Measurements from ENCODE around the gene DYNLT1. TPM values are rescaled to one million over a fixed set of nuclear protein-coding genes. Genes with fewer than 3 reads are reported as not detected.

The DYNLT1 gene
- total and polyA plus RNA-seq, 2 of the 4 experiments (the other 2 are of a cell fraction), result 235 to 349 TPM

GRCh38 chr6:158684745-158685324, 40.3 kb upstream of the DYNLT1 start:
- Histone ChIP-seq H3K23ac (ENCODE audit: low read depth, low read length) (no peak overlapping the region), H2BK5ac (ENCODE audit: low read depth, low read length, poor library complexity, severe bottlenecking) (no peak overlapping the region), H3K4me2 (ENCODE audit: low read depth, low read length) (no peak overlapping the region), H3K14ac (replicated peaks; ENCODE audit: low read depth, low read length) (no peak overlapping the region), H4K8ac (ENCODE audit: low read depth in 2 of 2, low read length in 2 of 2) (no peak overlapping the region), H3K4ac (ENCODE audit: low read depth, low read length) (no peak overlapping the region), H2AK9ac (replicated peaks; ENCODE audit: low read depth, low read length, poor library complexity) (no peak overlapping the region), H2BK20ac (ENCODE audit: low read depth, low read length) (no peak overlapping the region), H3K4me1 (ENCODE audit: control insufficient read depth, insufficient read depth, low read length) (peaks cover 2% of the 10 kb centered on the region; the same call in 1 of the 2 replicates), H2BK120ac (ENCODE audit: low read depth, low read length) (no peak overlapping the region), H4K91ac (ENCODE audit: insufficient read depth, low read depth, low read length) (no peak overlapping the region), H3K79me1 (ENCODE audit: low read depth in 1 of 2, low read length in 2 of 2) (no peaks in the 10 kb centered on the region), H3K18ac (ENCODE audit: low read depth, low read length) (no peak overlapping the region), H3K56ac (ENCODE audit: extremely low read depth, insufficient read depth, low read length) (no peak overlapping the region), H4K20me1 (ENCODE audit: insufficient read depth, low read length) (no peaks in the 10 kb centered on the region), H3K9me1 (ENCODE audit: insufficient read depth, low read length) (no peaks in the 10 kb centered on the region), H3K9me3 (ENCODE audit: control insufficient read depth, insufficient read depth, low read length) (no peaks in the 10 kb centered on the region), H2AK5ac (ENCODE audit: low read depth, low read length) (no peak overlapping the region), H3K27ac (ENCODE audit: insufficient read depth, low read length) (no peak overlapping the region), H4K5ac (ENCODE audit: low read depth, low read length) (no peak overlapping the region), H3K36me3 (ENCODE audit: control insufficient read depth, insufficient read depth, low read length) (no peaks in the 10 kb centered on the region), H2BK15ac (ENCODE audit: low read depth, low read length) (no peak overlapping the region), H3K9ac (ENCODE audit: low read depth, low read length) (no peak overlapping the region), H2AFZ (replicated peaks; ENCODE audit: low read length, poor library complexity) (no peak overlapping the region), H3K4me3 (ENCODE audit: insufficient read depth, low read depth, low read length) (no peak overlapping the region), H3K27me3 (ENCODE audit: control insufficient read depth, insufficient read depth, low read length) (no peaks in the 10 kb centered on the region)
- intact Hi-C loops (cut with micrococcal nuclease), result no loop called here
- CTCF ChIA-PET, result interaction anchor here (0.6 kb wide), 1 partner anchor 130 kb away, joined by 4 read pairs; no protein-coding TSS in a partner anchor
- POLR2A ChIA-PET (ENCODE audit: unreplicated experiment), result no interaction called here
- dilution Hi-C loops (cut with HindIII; ENCODE audit: low sequenced_read_pairs, unreplicated experiment), result no loop called here
- in situ Hi-C loops (cut with MboI; ENCODE audit: low sequenced_read_pairs), result no loop called here
- DNase-seq (no peak), ATAC-seq (ENCODE audit: low read depth) (no peak)
- BruUV-seq (replicated peaks), result no TSS peak
- TF ChIP-seq, protein P1, sequence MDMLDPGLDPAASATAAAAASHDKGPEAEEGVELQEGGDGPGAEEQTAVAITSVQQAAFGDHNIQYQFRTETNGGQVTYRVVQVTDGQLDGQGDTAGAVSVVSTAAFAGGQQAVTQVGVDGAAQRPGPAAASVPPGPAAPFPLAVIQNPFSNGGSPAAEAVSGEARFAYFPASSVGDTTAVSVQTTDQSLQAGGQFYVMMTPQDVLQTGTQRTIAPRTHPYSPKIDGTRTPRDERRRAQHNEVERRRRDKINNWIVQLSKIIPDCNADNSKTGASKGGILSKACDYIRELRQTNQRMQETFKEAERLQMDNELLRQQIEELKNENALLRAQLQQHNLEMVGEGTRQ (IDR thresholded peaks at IDR 0.05; ENCODE audit: low read depth, low read length), result no peak
- TF ChIP-seq CEBPB (IDR thresholded peaks at IDR 0.05; ENCODE audit: low read depth, low read length) (no peak), MAZ (IDR thresholded peaks at IDR 0.05; ENCODE audit: borderline replicate concordance, low read depth, low read length) (no peak), BHLHE40 (IDR thresholded peaks at IDR 0.05; ENCODE audit: low read depth, low read length) (no peak), SMC3 (IDR thresholded peaks at IDR 0.05; ENCODE audit: low read depth, low read length) (no peak), POLR2A (IDR thresholded peaks at IDR 0.05; ENCODE audit: low read depth, low read length) (no peak), MAFK (IDR thresholded peaks at IDR 0.05; ENCODE audit: low read depth, low read length) (no peak), RAD21 (IDR thresholded peaks at IDR 0.05; ENCODE audit: low read length) (no peak), MXI1 (IDR thresholded peaks at IDR 0.05; ENCODE audit: borderline replicate concordance, low read depth, low read length) (no peak), RFX5 (IDR thresholded peaks at IDR 0.05; ENCODE audit: low read depth, low read length) (no peak), RCOR1 (IDR thresholded peaks at IDR 0.05; ENCODE audit: insufficient replicate concordance, low read length) (no peak)
- no CpG with 5 or more reads among the region's 5 CpGs for WGBS, 2 experiments (ENCODE audit: extremely low coverage in 2 of 2, insufficient read length in 1 of 2)

Measured in IMR-90 (cell line).